Inflammatory macrophage (primary cell): Measurements from ENCODE around the gene RPE.

Experiments used
- DNase-seq, 2 donors: peaks; one replicate each; pipeline ENCODE4 v3.0.0-alpha.2; 2020 to 2022

Gene RPE

DNA sequence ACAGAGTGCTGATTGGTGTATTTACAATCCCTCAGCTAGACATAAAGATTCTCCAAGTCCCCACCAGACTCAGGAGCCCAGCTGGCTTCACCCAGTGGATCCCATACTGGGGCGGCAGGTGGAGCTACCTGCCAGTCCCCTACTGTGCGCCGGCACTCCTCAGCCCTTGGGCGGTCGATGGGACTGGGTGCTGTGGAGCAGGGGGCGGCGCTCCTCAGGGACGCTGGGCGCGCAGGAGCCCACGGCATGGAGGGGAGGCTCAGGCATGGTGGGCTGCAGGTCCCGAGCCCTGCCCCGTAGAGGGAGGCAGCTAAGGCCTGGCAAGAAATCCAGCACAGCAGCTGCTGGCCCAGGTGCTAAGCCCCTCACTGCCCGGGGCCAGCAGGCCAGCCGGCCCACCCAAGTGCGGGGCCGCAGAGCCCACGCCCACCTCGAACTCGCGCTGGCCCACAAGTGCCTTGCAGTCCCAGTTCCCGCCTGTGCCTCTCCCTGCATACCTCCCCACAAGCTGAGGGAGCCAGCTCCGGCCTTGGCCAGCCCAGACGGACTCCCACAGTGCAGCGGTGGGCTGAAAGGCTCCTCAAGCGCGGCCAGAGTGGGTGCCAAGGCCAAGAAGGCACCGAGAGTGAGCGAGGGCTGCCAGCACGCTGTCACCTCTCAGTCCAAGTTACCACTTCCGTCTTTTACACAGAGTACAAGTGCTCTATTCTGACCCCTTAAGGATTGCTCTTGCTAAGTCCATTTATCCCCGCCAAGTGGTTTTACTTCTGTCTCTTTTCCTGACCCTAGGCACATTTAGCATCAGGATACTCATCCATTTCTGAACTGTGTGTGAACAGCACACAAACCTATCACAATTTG lies 1.7 kb upstream of the RPE start:
- DNase-seq: no peak

DNA sequence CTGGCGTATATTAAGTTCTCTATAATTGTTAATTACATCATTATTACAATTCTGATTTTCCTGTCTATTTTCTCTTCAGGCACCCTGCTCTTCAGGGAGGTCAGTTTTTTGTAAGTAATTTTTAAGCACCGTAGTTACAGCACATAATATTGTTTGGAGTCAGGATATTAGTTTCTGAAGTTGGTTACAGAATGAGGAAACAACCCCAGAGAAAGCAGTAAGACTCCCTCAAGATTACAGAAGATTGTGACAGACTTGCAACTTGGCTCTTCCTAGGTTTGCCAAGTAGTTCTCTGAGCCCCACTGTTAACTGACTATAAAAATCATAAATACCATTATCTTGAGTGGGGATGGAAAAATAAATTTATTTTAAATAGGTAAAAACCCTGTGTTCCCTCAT lies 921 bp downstream of the RPE start:
- peak; percentile 72 to 81 for DNase-seq

DNA sequence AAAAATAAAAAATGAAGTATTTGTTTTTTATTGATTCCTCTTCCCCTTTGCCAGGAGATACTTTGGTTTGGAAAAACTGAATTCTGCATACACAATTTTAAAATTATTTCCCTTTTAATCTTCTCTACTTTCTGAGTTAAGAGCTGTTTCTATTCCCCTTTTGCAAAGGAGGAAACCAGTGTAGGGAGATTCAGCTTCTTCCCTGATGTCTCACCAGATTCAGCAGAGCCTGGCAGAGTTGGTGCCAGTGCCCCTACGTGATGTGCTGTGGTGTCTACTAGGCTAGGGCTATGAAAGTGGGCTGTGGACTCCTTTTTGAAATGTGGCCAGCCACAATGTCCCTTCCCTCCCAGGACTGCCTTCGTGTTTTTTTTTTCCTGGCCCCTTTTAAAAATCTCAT lies 2.4 kb downstream of the RPE start:
- peak; percentile 68 to 69 for DNase-seq

DNA sequence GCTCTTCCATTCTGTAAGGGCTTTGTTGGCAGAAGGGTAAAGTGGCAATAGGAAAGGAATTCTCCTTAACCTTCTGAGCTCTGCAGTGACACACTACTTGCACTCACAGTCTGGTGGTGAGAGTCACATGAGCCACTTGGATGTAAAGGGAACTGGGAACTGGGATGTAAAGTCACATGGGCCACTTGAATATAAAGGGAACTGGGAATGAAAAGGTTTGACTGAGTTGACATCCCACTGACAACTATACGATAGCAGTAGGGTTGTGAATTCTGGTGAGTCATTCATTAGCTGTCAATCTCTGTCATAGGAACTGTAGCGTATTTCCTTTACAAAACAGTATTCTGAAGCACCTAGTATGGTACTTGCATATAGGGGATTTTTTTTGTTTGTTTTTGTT lies 5.5 kb downstream of the RPE start:
- DNase-seq: peak; percentile 87 to 93

DNA sequence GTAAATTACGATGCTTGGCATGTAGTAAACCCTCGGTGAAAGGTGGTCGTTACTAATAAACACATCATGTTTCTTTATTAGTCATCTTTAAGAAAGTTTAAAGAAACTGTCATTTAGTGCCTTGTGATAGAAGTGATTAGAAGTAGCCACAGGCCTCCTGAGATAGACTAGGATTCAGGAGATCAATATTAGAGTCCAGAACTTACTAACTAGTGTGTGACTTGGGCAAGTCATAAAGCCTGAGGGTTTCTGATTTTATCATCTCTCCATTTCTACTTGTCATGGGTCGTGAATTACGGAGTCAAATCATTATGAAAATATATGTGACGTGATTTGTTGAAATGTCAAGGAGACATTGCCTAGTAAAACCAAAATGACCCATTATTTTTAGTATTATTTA lies 6.7 kb downstream of the RPE start:
- DNase-seq: no peak

DNA sequence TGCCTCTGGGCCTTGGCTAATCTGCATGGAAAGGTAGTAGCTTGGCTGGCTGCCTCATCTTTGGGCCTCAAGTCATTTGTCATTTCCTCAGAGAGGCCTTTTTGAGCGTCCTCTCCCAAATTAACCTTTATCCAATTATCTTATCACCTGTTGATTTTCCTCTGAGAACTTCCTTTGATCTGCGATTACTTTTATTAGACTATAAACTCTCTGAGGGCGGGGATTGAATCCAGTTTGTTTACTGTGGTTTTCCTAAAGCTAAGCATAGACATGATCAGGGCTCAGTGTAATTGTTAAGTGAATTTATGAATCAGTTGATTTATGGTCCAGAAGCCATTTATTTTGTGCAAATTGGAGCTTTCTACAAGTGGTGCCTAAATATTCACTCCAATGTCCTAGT lies 7.5 kb downstream of the RPE start:
- DNase-seq: no peak

DNA sequence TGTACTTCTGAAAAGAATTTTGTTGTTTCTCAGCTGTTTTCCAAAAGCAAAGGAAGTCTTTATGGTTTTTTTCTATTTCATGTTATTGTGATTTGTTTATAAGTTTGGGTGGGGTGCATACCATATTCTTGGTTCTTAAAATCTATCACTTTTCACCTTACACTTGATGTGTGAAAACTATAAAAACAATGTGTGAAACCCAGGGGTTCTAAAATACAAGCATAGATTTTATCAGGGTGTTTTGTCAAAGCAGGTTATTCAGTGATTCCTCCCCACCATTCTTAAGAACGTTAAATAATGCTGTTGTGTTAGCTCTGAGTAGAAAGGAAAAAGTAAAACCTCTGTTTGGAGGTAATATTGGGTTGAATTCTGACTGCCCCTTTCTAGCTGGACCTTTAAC lies 17.7 kb downstream of the RPE start:
- no peak for DNase-seq

DNA sequence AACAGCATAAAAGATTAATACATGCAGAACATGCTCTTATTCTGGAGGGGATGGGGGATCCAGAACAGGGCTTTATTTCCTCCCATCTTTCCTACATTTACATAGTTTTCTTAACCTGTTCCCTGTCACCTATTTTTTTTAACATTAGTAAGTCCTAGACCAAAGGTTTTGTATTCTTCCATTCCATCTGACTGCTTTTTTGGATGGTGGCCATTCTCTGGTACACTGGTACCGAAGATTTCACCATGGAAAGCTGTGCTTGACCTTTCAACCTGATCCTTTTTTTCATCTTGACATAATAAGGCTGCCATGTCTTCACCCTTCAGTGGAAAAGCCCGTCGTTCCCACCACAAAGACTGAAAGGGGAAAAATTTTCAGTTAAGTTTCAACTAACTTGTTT lies 20.4 kb downstream of the RPE start:
- no peak for DNase-seq

DNA sequence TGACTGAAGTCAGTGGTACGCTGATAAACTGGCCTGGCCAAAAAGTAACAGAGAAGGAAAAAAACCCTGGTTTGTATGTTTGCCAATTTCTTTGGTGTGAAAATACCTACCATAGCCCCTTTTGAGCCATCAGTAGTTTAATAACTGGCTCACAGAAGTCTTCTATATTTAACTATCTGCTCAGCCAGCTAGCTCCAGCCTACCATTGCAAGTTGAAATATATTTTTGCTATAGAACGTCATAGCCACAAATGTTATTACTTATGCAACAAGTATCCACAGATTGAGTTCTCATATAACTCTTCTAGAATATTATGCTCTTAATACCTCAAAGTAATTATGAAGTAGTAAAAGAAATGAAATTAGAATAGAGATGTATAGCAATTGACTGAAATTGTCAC lies 25.2 kb downstream of the RPE start:
- DNase-seq: no peak

- no peak for DNase-seq
These were observed 25.7 kb downstream of the RPE start for GRCh38 chr2:210028178-210028577.

DNA sequence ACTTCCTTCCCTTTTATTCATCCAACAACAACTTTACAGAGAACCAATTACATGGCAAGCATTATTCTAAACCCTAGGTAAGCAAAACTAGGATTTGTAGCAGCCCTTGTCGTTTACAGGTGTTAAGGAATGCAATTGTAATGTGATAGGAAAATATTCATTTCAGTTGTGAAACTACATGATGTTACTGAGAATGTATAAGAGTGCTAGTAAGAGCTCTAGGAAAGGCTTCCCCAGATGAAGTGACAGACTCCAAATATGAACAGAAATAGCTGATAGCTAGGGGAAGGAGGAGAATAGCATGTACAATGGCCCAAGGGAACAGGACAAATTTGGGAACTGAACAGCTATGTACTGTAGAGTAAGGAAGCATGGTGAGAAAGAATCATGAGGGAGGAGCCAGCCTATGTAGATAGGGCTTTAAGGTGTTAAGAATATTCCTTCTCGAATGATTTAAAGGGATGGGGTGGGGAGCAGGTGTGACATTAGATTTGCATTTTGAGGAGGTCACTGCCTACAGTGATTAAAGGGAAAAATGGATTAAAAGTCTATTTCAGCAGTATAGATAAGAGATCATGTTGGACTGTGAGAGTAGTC lies 31.7 kb downstream of the RPE start:
- DNase-seq: no peak

GRCh38 chr2:210035679-210036078 lies 33.2 kb downstream of the RPE start:
- no peak for DNase-seq

- no peak for DNase-seq
These were observed 35.6 kb downstream of the RPE start for GRCh38 chr2:210038078-210038477.

- peak; percentile 5 to 49 for DNase-seq
These were observed 44.5 kb downstream of the RPE start for GRCh38 chr2:210046851-210047500.

DNA sequence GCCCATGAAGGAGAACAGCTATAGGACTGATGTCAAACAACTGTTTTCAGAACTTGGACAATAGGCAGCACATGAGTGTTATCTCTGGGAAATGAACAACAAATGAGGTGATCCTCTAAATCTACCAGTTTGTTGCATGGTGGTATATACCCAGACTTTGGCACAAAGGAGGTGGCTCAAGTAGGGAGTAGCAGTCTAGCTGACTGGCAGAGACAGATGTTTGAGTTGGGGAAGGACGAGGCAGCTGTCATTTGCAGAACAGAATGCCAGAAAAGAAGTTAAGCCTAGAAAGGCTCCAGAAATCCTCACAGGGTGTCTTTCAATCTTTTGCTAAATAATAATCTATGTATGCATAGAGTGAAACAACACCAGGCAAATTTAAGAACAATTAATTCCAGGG lies 47.4 kb downstream of the RPE start:
- DNase-seq: no peak

DNA sequence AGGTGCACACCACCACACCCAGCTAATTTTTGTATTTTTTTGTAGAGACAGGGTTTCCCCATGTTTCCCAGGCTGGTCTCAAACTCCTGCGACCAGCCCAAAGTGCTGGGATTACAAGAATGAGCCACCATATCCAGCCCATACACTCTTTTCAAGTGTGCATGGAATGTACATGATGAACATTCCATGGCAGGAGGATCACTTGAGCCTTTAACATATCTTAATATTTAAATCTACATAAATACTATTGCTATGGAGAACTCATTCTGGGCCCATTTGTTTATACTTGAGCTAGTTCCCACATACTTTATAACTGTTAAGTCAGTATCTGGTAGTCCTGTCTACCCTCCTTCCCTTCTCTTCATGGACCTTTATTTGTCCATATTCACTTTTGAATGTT lies 48.4 kb downstream of the RPE start:
- DNase-seq: no peak

GRCh38 chr2:210054696-210055095 lies 52.3 kb downstream of the RPE start:
- no peak for DNase-seq

DNA sequence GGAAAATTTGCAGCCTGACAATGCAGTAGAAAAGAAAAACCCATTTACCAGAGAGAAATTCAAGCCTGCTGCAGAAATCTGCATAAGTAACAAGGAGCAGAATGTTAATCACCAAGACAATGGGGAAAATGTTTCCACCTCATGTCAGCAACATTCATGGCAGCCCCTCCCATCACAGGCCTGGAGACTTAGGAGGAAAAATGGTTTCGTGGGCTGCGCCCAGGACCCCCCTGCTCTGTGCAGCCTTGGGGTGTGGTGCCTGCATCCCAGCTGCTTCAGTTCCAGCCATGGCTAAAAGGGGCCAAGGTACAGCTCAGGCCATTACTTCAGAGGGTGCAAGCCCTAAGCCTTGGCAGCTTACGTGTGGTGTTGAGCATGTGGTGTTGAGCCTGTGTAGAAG lies 53.4 kb downstream of the RPE start:
- DNase-seq: no peak

- no peak for DNase-seq
These were observed 60.9 kb downstream of the RPE start for GRCh38 chr2:210063306-210063705.
